Endothelial cell of umbilical vein (primary cell): ENCODE results near the gene JAKMIP3.

Source experiments
- EZH2 ChIP-seq: IDR thresholded peaks from 2 replicates; pipeline ENCODE4 v1.6.1; 2012; ENCODE audit warnings: borderline replicate concordance, low read depth, mild to moderate bottlenecking, moderate library complexity, low read length, inconsistent platforms; ENCODE audit not compliant: severe bottlenecking
- JUN ChIP-seq: IDR thresholded peaks from 2 replicates; pipeline ENCODE4 v1.6.1; 2011; ENCODE audit warnings: borderline replicate concordance, low read depth; ENCODE audit not compliant: insufficient read length, insufficient read depth
- MYC ChIP-seq: IDR thresholded peaks from one replicate; pipeline ENCODE4 v1.6.1; 2011; ENCODE audit warnings: mild to moderate bottlenecking, low read depth, low read length
- POLR2A ChIP-seq: IDR thresholded peaks from 2 replicates; pipeline ENCODE4 v1.6.1; 2012; ENCODE audit warnings: low read depth, mild to moderate bottlenecking, control low read depth, low read length
- POLR2AphosphoS5 ChIP-seq: IDR thresholded peaks from 2 replicates; pipeline ENCODE4 v1.6.1; 2012; ENCODE audit warnings: low read depth, mild to moderate bottlenecking, control low read depth, low read length, moderate library complexity; ENCODE audit not compliant: insufficient read depth
- TF ChIP-seq, protein P1 (sequence below), 2 donors: IDR thresholded peaks; 1 replicate in 1 of 2; 2 replicates in 1 of 2; pipeline ENCODE4 v1.5.1; 2011; ENCODE audit warnings: low read length in 2 of 2, mild to moderate bottlenecking in 2 of 2, moderate library complexity in 2 of 2, control low read depth in 1 of 2, inconsistent platforms in 1 of 2, low read depth in 1 of 2; ENCODE audit not compliant: insufficient read depth in 1 of 2; ENCODE audit errors: extremely low read depth in 1 of 2

DNA sequence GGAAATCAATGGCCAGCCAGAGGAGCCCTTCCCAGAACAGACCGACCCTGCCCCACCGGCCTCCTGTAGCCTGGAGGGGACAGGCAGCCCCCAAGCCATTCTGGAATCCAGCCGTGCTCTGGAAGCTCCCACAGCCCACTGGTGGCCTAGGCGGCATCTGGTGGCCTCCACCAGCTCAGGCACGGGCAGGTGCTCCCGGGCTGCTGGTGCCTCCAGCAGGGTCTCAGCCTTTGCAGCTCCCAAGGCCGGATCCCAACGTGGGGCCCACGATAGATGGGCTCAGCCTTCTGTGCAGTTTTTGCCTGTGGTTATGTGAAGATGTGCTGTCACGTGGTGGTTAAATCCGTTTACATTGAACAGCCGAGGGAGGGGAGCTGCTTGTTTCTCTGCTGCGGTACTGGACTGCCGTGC, 44.4 kb downstream of the JAKMIP3 start:
- TF ChIP-seq, protein P1, sequence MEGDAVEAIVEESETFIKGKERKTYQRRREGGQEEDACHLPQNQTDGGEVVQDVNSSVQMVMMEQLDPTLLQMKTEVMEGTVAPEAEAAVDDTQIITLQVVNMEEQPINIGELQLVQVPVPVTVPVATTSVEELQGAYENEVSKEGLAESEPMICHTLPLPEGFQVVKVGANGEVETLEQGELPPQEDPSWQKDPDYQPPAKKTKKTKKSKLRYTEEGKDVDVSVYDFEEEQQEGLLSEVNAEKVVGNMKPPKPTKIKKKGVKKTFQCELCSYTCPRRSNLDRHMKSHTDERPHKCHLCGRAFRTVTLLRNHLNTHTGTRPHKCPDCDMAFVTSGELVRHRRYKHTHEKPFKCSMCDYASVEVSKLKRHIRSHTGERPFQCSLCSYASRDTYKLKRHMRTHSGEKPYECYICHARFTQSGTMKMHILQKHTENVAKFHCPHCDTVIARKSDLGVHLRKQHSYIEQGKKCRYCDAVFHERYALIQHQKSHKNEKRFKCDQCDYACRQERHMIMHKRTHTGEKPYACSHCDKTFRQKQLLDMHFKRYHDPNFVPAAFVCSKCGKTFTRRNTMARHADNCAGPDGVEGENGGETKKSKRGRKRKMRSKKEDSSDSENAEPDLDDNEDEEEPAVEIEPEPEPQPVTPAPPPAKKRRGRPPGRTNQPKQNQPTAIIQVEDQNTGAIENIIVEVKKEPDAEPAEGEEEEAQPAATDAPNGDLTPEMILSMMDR (IDR thresholded peaks at IDR 0.05; ENCODE audit: extremely low read depth in 1 of 2, insufficient read depth in 1 of 2, low read depth in 1 of 2, low read length in 2 of 2) = no peak
- TF ChIP-seq POLR2A (no peak), EZH2 (no peak), MYC (no peak), JUN (no peak), POLR2AphosphoS5 (no peak)
